GM12874 (cell line): ENCODE results near the gene SOX12.

ENCODE experiments used
- TF ChIP-seq, protein P1 (sequence below): IDR thresholded peaks from 2 replicates; pipeline ENCODE4 v1.5.1; 2011; ENCODE audit warnings: low read depth, mild to moderate bottlenecking, control low read depth, low read length, moderate library complexity; ENCODE audit not compliant: insufficient read depth

SOX12 gene

DNA sequence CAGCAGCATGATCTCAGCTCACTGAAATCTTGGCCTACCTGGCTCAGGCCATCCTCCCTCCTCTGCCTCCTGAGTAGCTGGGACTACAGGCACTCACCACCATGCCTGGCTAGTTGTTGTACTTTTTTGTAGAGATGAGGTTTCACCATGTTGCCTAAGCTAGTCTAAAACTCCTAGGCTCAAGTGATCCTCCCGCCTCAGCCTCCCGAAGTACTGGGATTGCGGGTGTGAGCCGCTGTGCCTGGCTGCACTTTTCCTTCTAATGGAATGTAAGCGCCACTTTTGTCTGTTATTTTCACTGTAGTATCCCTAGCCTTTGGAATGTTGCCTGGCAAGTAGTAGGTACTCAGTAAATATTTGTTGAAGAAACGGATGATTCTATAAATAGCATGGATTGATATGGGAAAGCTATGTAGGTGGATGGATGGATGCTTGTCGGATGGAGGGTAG, 44.8 kb downstream of the SOX12 start:
- TF ChIP-seq, protein P1, sequence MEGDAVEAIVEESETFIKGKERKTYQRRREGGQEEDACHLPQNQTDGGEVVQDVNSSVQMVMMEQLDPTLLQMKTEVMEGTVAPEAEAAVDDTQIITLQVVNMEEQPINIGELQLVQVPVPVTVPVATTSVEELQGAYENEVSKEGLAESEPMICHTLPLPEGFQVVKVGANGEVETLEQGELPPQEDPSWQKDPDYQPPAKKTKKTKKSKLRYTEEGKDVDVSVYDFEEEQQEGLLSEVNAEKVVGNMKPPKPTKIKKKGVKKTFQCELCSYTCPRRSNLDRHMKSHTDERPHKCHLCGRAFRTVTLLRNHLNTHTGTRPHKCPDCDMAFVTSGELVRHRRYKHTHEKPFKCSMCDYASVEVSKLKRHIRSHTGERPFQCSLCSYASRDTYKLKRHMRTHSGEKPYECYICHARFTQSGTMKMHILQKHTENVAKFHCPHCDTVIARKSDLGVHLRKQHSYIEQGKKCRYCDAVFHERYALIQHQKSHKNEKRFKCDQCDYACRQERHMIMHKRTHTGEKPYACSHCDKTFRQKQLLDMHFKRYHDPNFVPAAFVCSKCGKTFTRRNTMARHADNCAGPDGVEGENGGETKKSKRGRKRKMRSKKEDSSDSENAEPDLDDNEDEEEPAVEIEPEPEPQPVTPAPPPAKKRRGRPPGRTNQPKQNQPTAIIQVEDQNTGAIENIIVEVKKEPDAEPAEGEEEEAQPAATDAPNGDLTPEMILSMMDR, result no peak

DNA sequence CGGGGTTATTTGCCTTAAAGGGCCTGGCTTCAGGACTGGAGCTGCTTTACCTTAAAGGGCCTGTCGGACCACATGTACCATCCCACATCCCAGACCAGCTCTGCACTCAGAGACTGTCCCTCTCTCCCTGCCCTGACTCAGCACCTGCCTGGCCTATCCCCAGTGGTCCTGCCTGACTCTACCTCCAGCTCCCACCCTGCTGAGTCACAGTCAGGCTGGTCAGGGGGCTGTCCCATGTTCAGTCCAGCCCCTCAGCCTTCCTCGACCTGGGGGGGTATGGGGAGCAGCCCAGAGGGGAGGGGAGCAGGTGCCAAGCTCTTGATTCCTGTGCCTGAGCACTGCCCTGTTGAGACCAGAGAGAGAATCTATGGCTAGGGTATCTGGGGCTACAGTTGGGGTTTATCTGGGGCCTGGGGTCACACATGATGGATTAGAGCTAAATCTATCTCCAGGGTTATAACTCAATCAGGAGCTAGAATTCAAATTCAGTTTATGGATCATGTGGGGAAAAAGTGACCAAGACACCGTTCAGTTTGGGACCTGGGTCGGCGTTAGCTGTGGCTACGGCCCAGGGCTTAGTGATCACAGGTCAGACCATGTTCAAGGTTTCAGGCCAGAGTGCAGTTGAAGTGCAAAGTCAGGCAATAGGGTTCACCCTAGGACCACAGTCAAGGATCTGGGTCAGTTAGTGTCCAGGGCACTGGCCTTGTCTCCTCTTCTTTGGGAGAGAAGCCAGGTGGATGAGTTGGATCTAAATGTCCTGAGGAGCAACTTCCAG, 45.8 kb downstream of the SOX12 start:
- TF ChIP-seq, protein P1, result no peak

DNA sequence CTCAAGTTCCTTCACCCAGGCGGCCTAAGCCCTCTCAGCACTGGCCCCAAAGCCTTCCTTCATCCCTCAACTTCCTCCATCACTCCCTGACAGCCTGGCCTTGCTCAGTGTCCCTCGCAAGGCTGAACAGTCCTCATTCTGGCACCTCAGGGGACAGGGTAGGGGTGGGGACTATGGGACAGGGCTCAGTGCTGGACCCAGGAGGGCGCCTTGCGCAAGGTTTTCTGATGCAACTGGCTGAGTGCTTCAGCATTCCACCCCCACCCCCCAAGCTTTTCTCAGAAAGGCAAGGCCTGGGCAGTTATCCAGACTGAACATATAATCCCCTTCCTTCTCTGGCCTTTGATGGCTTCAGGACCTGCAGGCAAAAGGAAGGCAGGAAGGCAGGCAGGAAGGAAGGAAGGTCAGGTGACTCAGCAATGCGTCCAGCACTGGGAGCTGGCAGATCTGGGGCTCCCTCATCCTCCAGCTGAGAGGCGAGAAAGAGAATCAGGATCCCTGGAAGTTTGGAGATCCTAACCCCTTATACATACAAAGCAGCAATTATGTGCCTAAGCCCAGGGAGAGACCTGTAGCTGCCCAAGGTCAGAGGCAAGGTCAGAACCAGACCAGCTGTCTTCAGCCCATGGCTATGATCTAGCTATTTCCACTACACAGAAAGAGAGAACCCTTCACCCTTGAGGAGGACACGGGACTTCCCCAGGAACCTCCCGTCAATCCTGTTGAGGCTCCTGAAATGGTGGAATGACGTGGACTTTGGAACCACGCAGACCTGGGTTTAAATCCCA, 46.6 kb downstream of the SOX12 start:
- TF ChIP-seq, protein P1, result no peak

DNA sequence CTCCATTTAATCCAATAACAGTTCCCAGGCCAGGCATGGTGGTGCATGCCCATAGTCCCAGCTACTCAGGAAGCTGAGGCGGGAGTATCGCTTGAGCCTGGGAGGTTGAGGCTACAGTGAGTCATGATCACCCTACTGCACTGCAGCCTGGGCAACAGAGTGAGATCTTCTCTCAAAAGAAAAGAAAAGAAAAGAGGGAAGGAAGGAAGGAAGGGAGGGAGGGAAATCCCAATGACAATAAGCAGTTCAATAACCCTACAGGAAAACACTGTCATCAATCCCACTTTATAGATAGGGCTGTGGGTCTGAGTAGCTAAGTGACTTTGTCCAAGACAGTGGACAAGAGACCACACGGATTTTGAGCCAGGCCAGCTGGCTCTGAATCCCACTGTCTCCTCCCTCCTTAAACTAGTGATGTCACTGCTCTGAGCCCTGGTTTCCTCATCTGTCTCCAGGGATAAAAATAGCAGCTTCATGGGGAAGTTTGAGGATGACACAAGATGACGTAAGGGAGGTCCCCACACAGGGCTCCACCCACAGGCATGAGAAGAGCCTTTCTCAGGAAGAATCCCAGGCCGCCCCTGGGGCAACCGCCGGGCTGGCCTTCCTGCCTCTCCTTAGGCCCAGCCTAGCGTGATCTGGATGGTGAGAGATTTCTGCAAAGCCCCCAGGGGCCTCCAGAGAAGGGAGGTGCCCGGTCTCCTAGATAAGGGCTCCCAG, 48.0 kb downstream of the SOX12 start:
- TF ChIP-seq, protein P1, result no peak

DNA sequence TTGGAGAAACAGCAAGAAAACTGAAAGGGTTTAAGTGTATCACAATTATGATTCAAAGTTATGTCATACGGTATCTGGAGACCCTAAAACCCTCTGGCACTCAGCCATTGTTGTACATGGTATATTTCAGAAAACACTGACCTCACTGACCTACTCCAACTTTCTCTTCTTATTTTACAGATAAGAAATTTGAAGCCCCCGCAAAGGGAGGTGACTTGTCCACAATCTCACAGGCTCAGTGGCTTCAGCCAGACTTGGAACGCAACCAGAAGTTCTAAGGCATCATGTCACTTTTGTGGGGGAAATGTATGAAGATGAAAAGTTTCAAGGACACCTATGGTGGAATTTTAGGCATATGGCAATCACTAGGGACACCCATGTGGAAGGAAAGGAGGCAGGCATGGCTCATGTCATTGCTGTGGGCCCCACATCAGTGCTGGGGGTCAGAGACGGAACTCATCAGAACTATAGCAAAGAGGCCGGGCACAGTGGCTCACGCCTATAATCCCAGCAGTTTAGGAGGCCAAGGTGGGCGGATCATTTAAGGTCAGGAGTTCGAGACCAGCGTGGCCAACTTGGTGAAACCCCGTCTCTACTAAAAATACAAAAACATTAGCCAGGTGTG, 50.0 kb downstream of the SOX12 start:
- TF ChIP-seq, protein P1, result no peak

DNA sequence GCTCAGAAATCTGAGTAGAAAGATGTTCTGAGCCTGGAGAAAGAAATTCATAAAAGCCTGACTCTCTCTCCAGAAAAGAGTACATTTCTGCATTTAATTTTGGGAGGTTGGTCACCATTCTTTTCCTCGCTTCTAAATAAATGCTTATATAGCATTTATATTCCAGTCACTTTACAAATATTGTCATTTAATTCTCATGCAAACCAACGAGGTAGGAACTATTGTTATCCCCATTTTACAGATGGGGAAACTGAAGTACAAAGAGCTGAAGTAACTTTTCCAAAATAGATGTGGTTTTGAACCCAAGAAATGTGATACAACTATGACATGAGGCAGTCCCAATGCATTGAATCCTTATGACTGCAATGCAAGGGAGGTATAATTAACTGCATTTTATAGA, 50.7 kb downstream of the SOX12 start:
- TF ChIP-seq, protein P1, result no peak

DNA sequence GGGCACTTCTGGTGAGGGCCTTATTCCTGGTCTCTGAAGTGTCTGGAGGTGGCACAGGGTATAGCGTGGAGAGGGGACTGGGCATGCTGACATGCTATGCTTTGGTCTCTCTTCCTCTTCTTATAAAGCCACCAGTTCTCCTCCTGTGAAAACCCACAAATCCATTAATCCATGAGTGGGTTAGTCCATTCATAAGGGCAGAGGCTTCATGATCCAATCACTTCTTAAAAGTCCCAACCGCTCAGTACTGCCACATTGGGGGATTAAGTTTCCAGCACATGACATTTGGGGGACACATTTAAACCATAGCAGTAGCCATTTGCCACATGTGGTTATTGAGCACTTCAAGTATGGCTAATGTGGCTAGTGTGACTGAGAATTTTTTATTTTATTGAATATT, 51.4 kb downstream of the SOX12 start:
- TF ChIP-seq, protein P1, result no peak
